MCF 10A (cell line): Measurements from ENCODE around the gene SCN8A. TPM values are rescaled to one million over a fixed set of nuclear protein-coding genes. Genes with fewer than 3 reads are reported as not detected.

ENCODE experiments used
- BruUV-seq: library from RNA; stranded (reverse); fragments of 400-500 nt; replicated peaks from 2 replicates; lab custom pipeline; 2021; lab: Mats Ljungman, UMichigan
- CTCF ChIA-PET: fragments of 300-600 bp; sonication (Branson Sonifier 250); formaldehyde crosslinking; extraction: SDS; loops from one replicate; lab custom pipeline; 2021; ENCODE audit warnings: antibody characterized with exemption, inconsistent platforms; lab: Yijun Ruan, JAX
- POLR2A ChIA-PET: fragments of 300-600, 350-650 bp; sonication (Branson Sonifier 250); formaldehyde crosslinking; extraction: SDS; loops from one replicate; lab custom pipeline; 2020; ENCODE audit warnings: antibody characterized with exemption, inconsistent platforms; lab: Yijun Ruan, JAX
- DNase-seq: peaks from one replicate; pipeline ENCODE4 v3.0.0-alpha.2; 2018; ENCODE audit not compliant: unreplicated experiment
- H3K27ac Mint-ChIP-seq: one replicate; pipeline ENCODE4 v1.8.0; 2022; ENCODE audit warnings: mild to moderate bottlenecking, low read depth, mixed read lengths; ENCODE audit not compliant: unreplicated experiment
- H3K27me3 Mint-ChIP-seq: one replicate; pipeline ENCODE4 v1.8.0; 2022; ENCODE audit warnings: mixed read lengths; ENCODE audit not compliant: insufficient read depth, unreplicated experiment
- H3K36me3 Mint-ChIP-seq: one replicate; pipeline ENCODE4 v1.8.0; 2022; ENCODE audit warnings: mild to moderate bottlenecking, moderate library complexity, mixed read lengths; ENCODE audit not compliant: insufficient read depth, unreplicated experiment
- H3K4me1 Mint-ChIP-seq: one replicate; pipeline ENCODE4 v1.8.0; 2022; ENCODE audit warnings: mixed read lengths; ENCODE audit not compliant: insufficient read depth, unreplicated experiment
- H3K4me3 Mint-ChIP-seq: one replicate; pipeline ENCODE4 v1.8.0; 2022; ENCODE audit warnings: mild to moderate bottlenecking, moderate library complexity, mixed read lengths; ENCODE audit not compliant: unreplicated experiment
- H3K9me3 Mint-ChIP-seq: one replicate; pipeline ENCODE4 v1.8.0; 2022; ENCODE audit warnings: mixed read lengths; ENCODE audit not compliant: unreplicated experiment
- intact Hi-C: fragments of 100-400 bp; cut with micrococcal nuclease; formaldehyde crosslinking; loops from 2 replicates; pipeline ENCODE4 v1.14.1; 2022
- total RNA-seq: library from RNA; stranded (reverse); gene quantifications from 2 replicates; pipeline ENCODE4 v1.2.3, GENCODE V29; 2022
- TF ChIP-seq, protein P1 (sequence below): fragments of 200-600 bp; IDR thresholded peaks from one replicate; pipeline ENCODE4 v1.8.0; 2022; ENCODE audit warnings: antibody characterized with exemption, mild to moderate bottlenecking; ENCODE audit not compliant: unreplicated experiment

SCN8A gene
- total RNA-seq, 1 experiment from 2014 or later: 0.70 TPM

DNA sequence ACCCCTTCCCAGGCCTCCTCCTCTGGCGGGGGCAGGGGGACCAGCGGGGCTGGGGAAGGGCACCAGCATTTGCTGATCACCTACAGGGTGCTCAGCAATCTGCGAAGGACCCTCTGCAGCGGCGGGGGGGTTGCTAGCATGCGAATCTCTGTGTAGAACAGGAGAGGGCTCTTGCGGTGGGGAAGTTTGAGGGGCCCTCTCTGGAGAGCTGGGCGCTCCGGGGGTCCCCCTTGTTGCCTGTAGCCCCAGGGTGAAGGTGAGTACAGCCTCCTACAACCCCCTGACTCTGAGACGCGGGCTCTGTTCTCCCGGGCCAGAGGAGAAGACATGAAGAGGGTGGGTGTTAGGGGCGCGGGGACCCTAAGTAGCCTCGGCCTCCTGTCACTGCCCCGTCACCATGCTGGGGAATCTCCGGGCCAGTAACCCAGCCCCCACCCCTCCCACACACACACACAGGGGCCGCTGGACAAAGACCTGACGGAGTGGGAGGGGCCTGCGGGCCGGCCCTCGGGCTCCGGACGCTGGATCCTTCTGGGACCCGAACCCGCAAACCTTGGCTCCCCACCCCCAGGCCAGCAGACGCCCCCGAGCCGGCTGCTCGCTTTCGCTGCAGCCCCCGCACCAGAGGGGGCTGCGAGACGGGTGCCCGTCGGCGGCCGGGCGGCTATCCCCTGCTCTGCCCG lies 256.8 kb downstream of the SCN8A start:
- POLR2A ChIA-PET: interaction anchor here (0.7 kb wide), 1 partner anchor 14 kb away, joined by 3 read pairs; no protein-coding TSS in a partner anchor
- Mint-ChIP-seq H3K27ac (no peak overlapping the region), H3K4me1 (no peaks in the 10 kb centered on the region), H3K9me3 (no peaks in the 10 kb centered on the region), H3K4me3 (no peak overlapping the region), H3K27me3 (peaks cover 69% of the 10 kb centered on the region), H3K36me3 (no peaks in the 10 kb centered on the region)
- no TSS peak for BruUV-seq
- CTCF ChIA-PET: no interaction called here
- TF ChIP-seq, protein P1, sequence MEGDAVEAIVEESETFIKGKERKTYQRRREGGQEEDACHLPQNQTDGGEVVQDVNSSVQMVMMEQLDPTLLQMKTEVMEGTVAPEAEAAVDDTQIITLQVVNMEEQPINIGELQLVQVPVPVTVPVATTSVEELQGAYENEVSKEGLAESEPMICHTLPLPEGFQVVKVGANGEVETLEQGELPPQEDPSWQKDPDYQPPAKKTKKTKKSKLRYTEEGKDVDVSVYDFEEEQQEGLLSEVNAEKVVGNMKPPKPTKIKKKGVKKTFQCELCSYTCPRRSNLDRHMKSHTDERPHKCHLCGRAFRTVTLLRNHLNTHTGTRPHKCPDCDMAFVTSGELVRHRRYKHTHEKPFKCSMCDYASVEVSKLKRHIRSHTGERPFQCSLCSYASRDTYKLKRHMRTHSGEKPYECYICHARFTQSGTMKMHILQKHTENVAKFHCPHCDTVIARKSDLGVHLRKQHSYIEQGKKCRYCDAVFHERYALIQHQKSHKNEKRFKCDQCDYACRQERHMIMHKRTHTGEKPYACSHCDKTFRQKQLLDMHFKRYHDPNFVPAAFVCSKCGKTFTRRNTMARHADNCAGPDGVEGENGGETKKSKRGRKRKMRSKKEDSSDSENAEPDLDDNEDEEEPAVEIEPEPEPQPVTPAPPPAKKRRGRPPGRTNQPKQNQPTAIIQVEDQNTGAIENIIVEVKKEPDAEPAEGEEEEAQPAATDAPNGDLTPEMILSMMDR: no peak
- DNase-seq: no peak
- intact Hi-C loops: no loop called here

DNA sequence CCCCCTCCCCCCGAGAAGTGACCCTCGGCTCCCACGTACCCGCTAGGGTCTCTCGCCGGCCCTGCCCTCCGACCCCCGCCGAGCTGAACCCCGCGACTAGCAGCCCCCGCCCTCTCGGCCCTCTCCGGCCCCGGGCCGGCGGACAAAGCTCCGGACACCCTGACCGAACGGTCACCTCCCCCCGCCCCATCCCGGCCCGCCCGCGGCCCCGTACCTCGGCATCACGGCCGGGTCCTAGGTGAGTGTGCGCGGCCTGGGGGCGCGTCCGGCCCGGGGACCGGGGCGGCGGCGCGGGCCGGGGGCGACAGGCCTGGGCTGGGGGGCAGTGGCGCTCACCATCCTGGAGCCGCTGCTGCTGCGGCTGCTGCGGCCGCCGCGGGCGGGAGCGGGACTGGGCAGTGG lies 257.3 kb downstream of the SCN8A start, which contains the start of gene FIGNL2:
FIGNL2 (minus strand) TSS at position 393 of the 402 bp plus-strand sequence. CDS start 26,305 bp downstream, outside the sequence.
- DNase-seq: no peak
- no peaks in the 10 kb centered on the region for H3K4me1 Mint-ChIP-seq
- H3K9me3 Mint-ChIP-seq: no peaks in the 10 kb centered on the region
- no peak within 1 kb of the TSS for H3K27ac Mint-ChIP-seq
- H3K4me3 Mint-ChIP-seq: no peak within 1 kb of the TSS
- ChIA-PET POLR2A (interaction anchor here (0.7 kb wide), 1 partner anchor 13 kb away, joined by 3 read pairs; no protein-coding TSS in a partner anchor), CTCF (no interaction called here)
- TF ChIP-seq, protein P1: no peak
- H3K27me3 Mint-ChIP-seq: peaks cover 69% of the 10 kb centered on the region
- BruUV-seq: no TSS peak
- no peaks in the 10 kb centered on the region for H3K36me3 Mint-ChIP-seq
- intact Hi-C loops: no loop called here

DNA sequence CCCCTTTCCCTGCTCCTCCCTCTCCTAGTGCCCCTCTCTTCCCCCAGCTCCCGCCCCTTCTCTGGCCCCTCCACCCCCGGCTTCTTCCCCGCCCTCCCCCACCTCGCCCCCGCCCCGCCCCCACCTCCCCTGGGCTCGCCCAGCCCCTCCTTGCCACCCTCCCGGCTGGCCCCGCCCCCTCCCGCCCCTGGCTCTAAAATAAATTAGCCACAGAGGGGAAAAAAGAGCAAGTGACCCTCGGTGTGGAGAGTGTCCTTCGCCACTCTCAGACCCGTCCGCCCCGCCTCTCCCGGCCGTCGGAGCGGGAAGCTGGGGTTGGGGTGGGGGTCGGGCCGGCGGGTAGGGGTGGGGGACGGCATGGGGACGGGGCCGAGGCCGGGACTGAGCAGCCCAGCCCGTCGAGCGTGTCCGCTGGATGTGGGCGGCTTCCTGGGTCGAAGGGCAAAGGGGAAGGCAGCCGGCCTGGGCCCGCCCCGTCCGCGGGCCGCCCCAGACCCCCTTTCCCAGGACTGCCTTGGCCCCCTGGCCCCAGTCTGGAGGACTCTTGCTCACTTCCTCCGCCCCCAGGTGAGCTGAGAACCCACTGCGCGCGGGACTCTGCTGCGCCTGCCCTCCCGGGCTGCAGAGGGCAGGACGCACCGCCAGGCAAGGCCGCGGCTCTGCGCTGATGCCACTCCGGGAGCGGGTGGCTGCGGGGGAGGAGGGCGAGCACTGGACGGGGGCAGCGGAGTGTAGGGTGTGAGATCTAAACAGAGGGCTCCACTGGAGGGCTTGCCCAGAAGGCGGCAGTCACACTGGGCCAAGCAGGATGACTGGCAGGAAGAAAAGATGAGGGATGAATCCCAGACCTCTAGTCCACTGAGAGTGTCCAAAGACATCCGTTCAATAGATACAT lies 258.1 kb downstream of the SCN8A start:
- Mint-ChIP-seq H3K36me3 (no peaks in the 10 kb centered on the region), H3K27me3 (peaks cover 63% of the 10 kb centered on the region), H3K9me3 (no peaks in the 10 kb centered on the region), H3K4me1 (no peaks in the 10 kb centered on the region), H3K27ac (no peak overlapping the region), H3K4me3 (no peak overlapping the region)
- intact Hi-C loops: no loop called here
- no peak for DNase-seq
- BruUV-seq: no TSS peak
- ChIA-PET POLR2A (no interaction called here), CTCF (interaction anchor here (0.6 kb wide), 1 partner anchor 74 kb away, joined by 3 read pairs; no protein-coding TSS in a partner anchor)
- TF ChIP-seq, protein P1: no peak
